HG03280 (cell line): Measurements from ENCODE around the gene TCF4.
A peak's percentile ranks its signal among the peaks of the same experiment; 100 is the strongest.

Source experiments
- ATAC-seq: cut with Tn5 transposase; IDR thresholded peaks from one replicate; pipeline ENCODE4 v1.9.1; 2021; ENCODE audit warnings: mild to moderate bottlenecking, moderate library complexity; ENCODE audit not compliant: unreplicated experiment

Gene TCF4

DNA sequence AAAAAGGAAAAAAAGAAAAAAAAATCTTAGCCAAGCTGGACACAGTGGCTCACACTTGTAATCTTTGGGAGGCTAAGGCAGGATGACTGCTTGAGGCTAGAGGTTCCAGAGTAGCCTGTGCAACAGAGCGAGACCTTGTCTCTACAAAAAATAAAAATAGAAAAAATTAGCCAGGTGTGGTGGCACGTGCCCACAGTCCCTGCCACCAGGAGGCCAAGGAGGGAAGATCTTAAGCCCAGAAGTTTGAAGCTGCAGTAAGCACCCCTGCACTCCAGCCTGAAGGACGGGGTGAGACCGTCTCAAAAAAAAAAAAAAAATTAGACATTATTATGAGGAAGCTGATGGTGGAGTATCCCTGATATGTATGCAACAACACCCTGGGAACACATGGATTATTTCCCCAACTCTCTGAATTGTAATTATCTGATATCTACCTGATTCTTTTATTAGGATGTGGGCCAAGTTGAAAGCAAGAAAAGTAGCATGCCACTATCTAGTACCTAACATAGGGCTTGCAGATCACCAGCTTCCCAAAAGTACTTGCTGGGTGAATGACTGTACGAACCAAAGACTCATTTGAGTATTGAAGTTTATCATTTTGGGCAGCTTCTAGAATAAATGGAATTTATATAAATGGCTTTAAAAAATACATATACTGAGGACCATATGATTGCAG, 140.9 kb downstream of the TCF4 start:
- ATAC-seq = no peak

DNA sequence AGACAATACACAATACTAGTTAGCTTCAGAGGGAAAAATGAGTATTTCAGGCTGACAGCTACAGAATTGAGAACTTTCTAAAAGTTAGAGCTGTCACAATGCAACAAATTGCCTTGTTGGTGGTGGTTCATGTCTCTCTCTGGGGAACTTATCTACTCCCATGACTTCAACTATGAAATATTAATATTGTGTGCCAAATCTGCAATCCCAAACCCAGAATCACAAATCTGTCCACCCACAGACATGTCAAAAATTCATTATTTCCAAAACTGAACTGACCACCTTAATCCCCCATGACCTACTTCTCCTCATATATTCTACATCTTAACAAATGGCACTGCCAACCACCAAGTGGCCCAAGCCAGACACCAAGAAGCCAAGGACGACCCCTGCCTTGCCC, 143.5 kb downstream of the TCF4 start:
- ATAC-seq = no peak

DNA sequence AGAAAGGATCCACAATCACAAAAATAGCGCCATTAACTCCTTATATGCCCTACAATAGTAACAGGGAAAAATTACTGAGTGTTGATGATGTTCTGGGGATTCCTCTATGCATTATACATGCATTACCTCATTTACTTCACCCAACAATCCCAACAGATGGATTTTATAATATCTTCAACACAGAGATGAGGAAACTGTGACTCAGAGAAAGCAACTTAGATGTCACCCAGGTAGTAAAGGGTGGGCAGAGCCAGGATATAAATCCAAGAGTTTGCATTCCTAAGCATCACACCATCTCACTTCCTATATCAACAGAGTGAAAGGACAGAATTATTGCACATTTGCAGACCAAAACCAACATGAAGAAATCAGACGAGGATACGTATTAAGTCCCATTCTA, 144.2 kb downstream of the TCF4 start:
- ATAC-seq = no peak

DNA sequence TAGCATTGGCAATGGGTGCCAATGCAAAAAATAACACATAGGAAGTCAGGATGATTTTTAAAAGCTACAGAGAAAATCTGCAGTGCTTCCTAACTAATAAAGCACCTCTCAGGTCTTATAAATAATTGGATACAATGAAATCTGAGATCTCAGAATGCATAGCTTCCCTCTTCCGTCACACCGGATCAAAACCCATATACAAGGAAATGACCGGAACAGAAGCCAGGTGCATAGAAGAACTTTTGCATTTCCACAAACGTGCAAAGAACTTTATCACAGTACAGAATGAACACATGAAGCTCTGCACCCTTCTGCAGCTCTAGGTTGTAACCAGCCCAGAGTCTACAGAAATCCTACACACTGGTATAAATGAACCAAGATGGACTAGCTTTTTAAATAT, 145.4 kb downstream of the TCF4 start:
- ATAC-seq = no peak

DNA sequence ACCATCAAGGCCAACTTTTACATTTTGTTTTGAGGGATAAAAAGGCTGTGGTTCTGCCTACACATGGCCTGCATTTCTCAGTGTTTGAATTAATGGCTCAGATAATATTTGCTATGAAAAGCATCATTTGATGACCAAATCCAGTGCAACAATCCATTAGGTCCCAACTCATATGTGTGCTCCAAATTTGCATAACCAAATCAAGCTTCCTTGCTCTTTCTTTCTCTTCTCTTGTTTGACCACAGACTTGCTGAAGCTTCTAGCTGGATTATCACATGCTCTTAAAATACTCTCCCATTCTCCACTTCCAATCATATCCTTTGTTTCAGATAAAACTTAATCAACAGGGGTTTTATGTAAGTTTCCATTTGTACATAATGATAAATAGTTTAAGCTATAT, 147.0 kb downstream of the TCF4 start:
- ATAC-seq = no peak

DNA sequence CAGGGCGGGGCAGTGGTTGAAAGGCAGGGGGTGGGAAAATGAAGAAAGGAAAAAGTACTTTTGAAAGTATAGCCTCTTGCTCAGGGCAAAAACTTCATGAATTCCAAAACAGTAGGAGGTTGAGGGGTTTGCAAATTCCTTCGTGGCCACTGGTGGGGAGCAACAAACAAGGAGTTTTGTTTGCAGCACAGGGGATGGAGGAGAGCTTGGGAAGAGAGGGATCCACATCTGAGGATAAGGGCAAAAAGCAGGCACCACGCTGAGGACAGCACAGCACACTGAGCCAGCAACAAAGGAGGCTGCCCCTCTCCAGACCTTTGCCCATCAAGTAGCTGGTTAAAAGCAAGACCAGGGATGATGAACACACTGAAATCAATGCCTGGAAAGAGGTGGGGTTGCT, 148.9 kb downstream of the TCF4 start:
- no peak for ATAC-seq

DNA sequence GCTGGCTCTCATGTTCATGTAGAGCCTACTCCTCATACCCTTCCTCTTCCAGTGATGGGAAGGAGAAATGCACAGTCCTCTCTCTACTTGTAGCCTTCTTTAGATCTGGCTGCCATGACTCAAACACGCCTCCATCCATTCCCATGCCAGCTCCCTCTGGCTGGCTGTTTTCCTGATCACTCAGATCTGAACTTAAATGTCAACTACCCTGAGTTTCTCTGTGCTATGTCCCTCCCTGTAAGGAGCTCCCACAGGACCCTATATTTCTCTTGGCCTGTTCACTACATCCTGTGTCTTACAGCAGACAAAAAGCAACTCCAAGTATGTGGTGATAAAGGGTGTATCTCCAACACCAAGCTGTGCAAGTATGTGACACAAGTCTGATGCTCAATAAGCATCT, 152.4 kb downstream of the TCF4 start:
- no peak for ATAC-seq

DNA sequence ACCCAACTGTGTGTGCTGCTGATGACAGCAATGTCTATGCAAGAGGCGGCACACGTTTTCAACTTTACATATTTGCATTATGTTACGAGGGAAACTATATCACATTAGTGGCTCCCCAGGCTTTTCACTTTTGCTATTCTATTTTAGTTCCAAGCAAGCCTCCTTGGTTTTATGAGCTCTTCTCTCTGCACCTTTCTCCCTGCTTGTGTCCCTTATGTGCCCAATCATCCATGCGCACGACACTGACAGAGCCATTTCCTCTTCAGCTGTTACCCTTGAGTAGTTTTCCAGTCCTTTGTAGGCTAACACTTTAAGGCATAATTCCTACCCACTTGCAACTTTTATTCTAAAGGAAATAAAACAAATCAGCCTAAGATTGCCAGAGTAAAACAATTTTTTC, 154.3 kb downstream of the TCF4 start:
- no peak for ATAC-seq

DNA sequence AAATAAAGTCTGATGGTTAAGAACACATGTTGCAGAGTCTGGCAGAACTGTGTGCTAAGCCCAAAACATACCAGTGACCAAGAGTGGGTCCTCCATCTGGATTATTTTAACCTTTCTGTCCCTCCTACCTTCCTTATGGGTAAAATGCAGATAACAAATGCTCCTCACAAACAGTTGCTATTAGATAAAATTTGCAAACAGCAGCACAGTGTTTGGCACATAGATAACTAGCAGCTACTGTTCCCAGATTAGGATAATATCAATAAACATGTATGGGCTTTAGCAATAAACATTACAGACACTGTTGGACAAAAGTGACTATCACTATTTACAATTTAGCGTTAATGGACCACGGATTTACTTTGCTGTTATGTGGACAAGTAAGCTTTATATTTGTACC, 154.9 kb downstream of the TCF4 start:
- ATAC-seq = no peak

DNA sequence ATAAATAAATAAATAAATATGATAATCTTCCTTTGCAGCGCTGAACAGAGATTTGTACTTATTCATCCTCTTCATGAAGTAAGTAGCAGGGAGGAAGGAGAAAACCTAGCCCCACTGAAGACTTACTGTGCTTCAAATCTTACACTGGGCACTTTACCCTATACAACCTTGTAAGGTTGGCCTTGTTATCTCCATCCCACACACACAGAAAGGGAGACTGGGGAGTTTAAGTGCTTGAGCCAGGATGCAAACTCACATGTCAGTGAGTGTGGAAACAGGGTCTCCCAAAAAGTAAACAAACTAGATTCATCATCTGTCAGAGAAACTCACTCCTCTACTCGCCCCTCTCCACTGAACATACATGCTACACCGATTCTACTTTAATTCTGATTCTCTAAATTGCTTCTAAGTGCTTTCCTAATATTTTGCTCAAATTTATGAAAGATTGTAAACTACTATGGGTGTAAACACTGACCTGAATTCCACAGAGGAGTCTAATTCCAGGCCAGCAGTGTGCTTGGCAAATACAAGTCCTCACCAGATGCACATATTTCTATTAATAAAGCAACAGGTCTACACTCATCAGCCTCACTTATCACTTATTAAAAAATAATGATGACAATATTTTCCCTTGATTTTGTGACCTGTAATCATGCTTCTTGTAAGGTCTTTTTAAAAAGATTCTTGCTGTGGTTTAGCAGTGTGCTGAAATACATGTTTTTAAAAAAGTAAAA, 155.5 kb downstream of the TCF4 start:
- no peak for ATAC-seq

DNA sequence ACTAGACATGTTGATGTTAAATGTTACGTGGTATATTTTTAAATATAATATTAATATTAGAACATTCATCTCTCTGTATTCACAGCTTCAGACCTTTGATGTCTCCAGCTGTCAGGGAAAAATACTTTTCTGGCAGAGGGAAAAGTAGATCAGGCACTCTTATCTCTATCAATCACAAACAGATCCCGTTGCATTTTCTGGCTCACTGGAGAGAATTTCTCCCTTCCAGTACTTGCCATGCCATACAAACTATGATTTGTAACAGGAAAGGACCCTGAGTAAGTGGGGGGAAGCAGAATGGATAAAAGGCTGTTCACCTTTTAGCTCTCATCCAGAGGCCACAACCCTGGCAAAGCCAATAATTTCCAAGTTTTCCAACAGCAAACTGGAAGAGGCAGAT, 158.0 kb downstream of the TCF4 start:
- no peak for ATAC-seq

DNA sequence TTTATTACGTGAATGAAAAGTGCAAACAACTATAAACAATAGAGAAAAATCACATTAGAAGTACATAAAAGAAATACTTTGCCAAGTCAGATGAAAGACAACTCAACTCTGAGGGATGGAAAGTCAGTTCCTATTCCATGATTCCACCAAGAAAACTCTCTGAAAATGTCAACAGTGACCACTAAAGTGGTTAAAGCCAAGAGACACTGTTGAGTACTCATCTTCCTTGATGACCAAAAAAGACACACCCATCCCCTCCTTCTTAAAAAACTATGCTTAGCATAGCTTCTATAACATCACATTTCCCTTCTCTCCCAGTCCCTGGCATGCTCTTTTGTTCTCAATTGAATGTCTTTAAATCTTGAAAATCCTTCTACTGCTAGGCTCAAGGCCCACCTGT, 160.0 kb downstream of the TCF4 start:
- no peak for ATAC-seq

DNA sequence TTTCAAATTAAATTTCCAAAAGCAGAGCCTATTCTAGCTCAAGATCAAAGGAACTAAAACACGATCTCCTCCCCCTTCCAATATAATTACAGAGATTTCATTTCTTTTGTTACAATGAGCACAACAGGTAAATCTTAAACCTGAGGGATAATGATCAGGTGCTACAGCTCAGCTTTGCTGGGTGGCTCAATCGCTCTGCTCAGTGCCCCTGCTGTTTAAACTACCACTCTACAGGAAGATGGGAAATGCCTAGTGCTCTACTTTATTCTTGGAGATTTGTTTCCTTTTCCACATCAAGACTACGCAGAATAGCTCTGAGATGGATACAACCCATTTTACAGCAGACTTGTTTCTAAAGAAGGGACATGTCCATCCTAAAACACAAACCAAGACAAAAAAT, 162.3 kb downstream of the TCF4 start:
- ATAC-seq = no peak

DNA sequence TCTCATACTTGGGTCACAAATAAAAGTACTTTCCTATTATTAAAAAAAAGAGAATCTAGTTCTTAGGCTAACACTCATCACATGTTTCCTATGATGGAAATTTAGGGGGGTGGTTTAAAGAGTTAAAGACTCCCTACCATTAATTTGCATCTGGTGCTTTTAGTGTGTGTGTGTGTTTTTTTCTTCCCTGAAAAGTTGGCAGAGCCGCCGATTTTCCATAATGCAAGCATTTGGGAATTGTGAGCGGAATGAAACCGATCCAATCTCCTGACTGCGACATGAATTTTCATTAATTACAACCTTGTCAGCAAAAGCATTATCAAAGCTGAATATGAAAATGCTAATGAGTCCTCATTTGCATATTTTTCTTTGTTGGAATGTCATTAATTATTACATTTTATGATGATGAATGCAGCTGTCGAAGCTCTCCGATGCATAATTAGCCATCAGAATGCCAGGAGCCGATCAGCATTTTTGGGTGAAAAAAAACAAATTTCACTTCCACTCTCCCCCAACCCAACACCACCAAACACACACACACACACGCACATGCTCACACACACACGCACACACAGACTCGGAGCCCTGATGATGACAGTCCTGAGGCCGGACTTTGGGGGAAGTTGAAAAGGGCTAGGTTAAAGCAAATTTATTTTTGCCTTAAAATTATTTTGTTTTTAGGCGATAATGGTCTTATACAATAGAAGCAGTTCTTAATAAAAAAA, 165.4 kb downstream of the TCF4 start:
- ATAC-seq = no peak

DNA sequence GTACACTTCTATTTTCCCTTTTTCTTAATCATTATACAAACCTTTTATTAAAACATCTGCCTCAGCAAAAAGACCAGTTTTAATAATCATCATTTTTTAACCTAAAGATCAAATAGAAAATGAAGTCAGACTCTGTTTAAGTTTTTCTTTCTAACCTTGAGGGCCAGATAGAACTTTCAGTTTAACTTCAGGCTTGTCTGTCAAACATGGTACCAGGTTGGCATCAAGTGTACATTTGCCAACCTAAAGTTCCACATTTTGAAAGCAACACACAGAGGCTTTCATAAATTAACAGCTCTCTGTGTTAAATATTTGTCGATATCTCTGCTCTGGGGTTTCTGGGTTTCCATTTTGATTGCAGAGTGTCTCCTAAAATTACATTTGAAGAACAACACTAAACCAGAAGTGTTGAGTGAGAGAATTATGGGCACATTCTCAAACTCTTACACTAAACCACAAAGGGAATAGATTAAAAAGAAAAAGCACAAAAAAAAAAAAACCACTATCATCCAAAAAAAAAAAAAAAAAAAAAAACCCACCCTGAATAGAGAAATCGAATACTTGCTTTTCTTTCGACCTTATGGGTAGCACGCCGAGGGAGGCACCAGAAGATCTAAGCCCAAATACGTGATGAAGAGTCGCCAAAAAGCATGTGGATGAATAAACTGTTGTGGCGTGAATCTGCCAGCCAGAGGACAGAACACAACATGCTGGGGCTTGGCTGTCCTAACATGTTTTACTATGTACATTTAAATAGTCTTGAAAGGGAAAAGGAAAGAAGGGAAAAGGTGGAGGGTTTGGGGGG, 166.2 kb downstream of the TCF4 start:
- ATAC-seq = no peak

DNA sequence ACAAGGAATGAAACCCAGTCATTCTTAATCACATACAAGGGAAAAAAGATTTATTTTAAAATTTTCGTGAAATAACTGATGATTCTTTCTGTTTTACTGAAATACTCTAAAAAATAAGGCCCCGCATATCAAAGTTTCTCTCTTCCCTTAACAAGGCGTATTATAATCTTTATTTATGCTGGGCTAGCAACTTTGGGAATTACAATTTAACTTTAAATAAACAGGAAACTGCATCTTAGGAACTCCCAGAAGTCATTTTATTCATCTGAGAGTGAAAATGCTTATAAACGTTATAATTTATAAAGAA, 166.7 kb downstream of the TCF4 start:
- no peak for ATAC-seq

DNA sequence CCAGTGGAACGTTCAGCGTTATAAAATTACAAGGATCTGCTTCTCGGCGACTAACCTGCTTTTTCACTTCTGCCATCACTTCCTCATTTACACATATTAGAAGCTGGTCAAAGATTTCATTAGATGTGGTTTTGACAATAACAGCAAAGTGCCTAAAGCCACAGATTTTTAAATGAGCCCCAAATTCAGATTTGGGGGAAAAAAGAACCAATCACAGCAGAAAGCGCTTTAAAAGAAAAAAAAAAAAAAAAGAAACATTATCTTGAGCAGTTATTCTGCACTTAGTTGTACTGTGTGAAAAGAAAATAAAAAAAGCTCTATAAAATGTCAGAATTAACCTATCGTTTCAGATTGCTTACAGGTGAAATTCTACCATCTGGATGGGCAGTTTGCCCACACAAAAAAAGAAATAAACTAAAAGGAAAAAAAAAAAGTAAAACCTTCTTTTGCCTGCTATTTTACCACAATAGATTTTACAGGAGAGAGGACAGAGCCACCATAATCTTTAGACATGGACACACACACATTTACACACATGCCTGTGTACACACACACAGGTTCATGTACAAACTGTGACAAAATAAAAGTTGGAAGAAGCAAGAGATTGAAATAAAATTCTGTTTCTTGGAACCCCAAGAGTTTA, 167.2 kb downstream of the TCF4 start:
- ATAC-seq = peak; percentile 71

DNA sequence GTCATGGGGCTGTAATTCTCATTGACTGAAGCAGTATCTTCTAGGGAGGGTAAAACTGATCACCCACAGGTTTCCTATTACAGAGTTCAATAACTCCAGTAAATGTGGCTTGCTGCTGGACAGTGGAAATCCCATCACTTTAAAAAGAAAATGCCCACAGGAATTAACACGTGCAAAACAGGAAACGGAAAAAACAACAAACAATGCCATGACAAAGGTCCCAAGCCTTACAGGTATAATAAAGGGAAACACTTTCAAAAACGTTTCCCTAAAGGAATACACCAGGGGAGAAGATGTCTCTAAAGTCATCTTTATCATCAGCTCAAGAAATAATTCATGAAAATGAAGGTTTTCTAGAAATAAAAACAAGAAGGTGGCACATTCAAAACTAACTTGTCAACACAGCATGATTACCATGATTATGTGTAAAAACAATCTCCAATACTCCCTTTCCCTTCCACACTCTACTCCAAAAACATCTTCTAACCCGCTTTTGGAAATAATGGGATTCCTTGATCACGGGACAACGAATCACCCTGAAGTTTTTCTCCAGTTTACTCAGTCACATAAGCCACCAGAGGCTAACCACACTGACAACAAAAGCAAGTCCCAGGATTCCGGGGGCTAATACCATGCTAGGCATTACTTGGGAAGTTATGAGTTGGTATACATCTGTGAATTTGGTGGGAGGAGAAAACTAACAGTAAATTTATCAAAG, 167.9 kb downstream of the TCF4 start:
- peak; percentile 34 for ATAC-seq

DNA sequence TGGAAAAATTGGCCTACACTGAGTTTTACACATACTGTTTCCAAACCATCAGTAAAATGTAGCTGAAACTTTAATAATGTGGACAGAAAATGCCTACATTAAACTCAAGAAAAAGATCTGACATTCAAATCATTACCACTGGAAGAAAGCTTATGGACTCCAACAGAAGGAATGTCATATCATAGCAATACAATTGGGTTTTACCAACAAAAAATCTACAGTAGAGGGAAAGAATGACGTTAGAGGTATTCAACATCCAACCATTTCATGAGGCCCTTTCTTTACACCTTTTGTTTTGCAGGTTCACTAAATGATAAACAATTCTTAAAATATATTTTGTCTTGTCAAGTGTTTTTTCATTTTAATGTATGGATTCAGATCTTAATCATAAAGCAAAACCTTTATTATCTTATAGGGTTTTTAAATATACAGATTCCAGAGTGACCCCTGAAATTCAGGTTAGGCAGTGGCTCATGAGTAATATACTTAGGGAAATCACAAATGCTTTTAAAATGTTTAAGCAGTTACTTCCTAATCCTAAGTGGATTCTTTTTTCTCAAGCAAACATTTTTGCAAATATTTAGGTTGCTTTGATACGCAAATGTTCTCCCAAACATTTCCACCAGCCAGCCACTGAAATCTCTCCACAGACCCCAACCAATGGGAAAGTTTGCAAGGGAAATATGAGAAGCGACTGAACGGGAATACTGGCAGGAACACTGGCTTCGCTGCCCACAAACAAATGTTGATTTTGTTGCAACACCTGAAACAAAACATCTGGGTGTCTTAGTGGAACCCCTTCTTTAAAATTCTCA, 168.7 kb downstream of the TCF4 start:
- ATAC-seq = no peak

DNA sequence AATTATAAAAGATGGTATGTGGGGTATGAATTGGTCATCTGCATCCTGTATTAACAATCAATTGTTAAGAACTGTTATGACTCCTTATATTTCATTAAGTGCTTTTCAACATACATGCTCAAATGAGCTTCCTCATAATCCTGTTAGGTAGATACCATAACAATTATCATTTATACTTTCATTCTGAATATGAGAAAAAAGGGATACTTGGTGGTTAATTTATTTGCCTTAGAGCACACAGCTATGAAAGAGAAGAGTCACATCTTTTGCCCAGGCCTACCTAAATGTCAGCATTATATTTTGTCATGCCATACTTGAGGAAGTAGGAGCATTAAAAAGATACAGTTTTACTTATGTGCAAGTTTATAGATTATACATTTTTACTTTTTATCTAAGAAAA, 169.6 kb downstream of the TCF4 start:
- ATAC-seq = no peak
